ENCODE measurements around the gene BUD13.

Gene BUD13

DNA sequence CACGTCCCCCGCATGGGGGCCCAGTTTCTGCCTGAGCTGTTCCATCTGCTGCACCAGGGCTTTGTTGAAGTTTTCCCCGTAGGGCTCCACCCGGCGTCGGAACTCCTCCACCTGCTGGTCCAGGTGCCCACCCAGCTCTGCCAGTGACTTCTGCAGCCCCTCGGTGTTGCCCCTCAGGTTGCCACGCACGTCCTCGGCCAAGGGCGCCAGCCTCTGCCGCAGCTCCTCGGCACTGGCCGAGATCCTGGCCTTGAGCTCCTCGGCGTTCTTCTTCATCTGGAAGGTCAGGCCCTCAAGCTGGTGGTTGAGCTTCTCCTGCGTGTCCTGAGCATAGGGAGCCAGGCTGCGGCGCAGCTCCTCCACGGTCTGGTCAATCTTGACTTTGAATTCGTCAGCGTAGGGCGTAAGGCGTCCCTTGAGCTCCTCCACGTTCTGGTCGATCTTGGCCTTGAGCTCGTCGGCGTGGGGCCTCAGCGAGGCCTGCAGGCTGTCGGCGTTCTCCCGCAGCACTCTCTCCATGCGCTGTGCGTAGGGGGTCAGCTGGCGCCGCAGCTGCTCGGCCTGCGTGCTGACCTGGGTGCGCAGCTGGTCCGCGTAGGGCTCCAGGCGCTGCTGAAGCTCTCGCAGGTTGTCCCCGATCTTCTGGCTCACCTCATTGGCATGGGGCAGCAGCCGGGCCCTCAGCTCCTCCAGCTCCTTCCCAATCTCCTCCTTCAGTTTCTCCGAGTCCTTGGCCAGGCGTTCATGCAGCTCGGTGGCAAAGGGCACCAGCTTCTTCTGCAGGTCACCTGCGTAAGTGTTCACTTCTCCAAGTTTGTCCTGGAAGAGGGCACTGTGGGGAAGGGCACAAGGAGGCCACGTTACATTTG, 48.5 kb upstream of the BUD13 start:
- POLR2A ChIA-PET, result interaction anchor here (1.2 kb wide), 1 partner anchor 15 kb away, joined by 3 read pairs; no protein-coding TSS in a partner anchor
- CTCF ChIA-PET, result interaction anchor here (0.7 to 1.4 kb wide), 2 partner anchors 30 to 508 kb away, joined by 3 to 7 read pairs; partner anchors contain the start of gene APOA5

DNA sequence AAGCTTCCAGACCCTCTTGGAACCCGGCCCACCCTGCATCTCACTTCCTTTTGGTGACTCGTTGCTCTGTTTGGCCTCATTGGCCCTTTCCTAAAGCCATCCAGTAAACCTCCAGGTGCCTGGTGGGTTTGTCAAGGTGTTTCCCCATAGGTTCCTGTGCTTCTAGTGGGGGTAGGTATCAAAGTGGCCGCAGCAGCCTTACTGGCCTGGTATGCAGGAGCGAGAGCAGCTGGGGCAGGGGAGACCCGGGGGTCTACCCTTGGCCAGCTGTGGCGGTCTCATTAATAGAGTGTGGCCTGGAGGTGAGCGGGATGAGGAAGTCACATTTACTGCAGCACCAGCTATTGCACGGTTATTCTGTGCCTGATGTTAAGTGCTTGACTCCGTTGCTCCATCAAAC, 46.3 kb upstream of the BUD13 start:
- ChIA-PET POLR2A (interaction anchor here (0.6 kb wide), 1 partner anchor 577 kb away, joined by 4 read pairs; no protein-coding TSS in a partner anchor), CTCF (interaction anchor here (1.0 to 1.1 kb wide), 3 partner anchors 11 to 31 kb away, joined by 3 to 4 read pairs (median 4); no protein-coding TSS in a partner anchor)
- no peak for TF ChIP-seq PRDM6 (tag by site-specific recombination; IDR thresholded peaks at IDR 0.05)
- TF ChIP-seq ZNF677 (tag by site-specific recombination; IDR thresholded peaks at IDR 0.05), result no peak
- Histone ChIP-seq H3K4me3 (ENCODE audit: low read depth, low read length) (no peak overlapping the region), H3K4me1 (ENCODE audit: control insufficient read depth, insufficient read depth, low read length) (no peaks in the 10 kb centered on the region), H3K27ac (ENCODE audit: extremely low read depth, low read depth, low read length) (no peak overlapping the region), H3K9me3 (ENCODE audit: control insufficient read depth, insufficient read depth, low read depth, low read length) (no peaks in the 10 kb centered on the region), H3K36me3 (ENCODE audit: control insufficient read depth in 2 of 2, insufficient read depth in 1 of 2, low read length in 2 of 2) (no peaks in the 10 kb centered on the region)

More for the DNA sequence above, 48.5 kb upstream of the BUD13 start:
- H3K4me1 ChIP-seq (ENCODE audit: control insufficient read depth, insufficient read depth, low read length), result no peaks in the 10 kb centered on the region
- TF ChIP-seq GLIS1 (tag by site-specific recombination; IDR thresholded peaks at IDR 0.05) (no peak), ZNF157 (tag by site-specific recombination; IDR thresholded peaks at IDR 0.05) (no peak), KLF10 (tag by site-specific recombination; IDR thresholded peaks at IDR 0.05) (no peak), EGR2 (tag by site-specific recombination; IDR thresholded peaks at IDR 0.05; ENCODE audit: low read depth) (no peak), ZNF670 (tag by site-specific recombination; IDR thresholded peaks at IDR 0.05; ENCODE audit: low read depth) (no peak), OVOL3 (tag by site-specific recombination; IDR thresholded peaks at IDR 0.05) (no peak), SCRT2 (tag by site-specific recombination; IDR thresholded peaks at IDR 0.05) (no peak), ZNF677 (tag by site-specific recombination; IDR thresholded peaks at IDR 0.05) (no peak), WT1 (tag by site-specific recombination; IDR thresholded peaks at IDR 0.05) (no peak), ZNF132 (tag by site-specific recombination; IDR thresholded peaks at IDR 0.05; ENCODE audit: borderline replicate concordance) (no peak), ZNF148 (tag by site-specific recombination; IDR thresholded peaks at IDR 0.05; ENCODE audit: borderline replicate concordance) (no peak), ZNF426 (tag by site-specific recombination; IDR thresholded peaks at IDR 0.05) (no peak), ZNF610 (tag by site-specific recombination; IDR thresholded peaks at IDR 0.05; ENCODE audit: borderline replicate concordance) (no peak), ZNF146 (tag by site-specific recombination; IDR thresholded peaks at IDR 0.05) (no peak), ZNF398 (tag by site-specific recombination; IDR thresholded peaks at IDR 0.05) (no peak), ZNF248 (tag by site-specific recombination; IDR thresholded peaks at IDR 0.05) (no peak)
- TF ChIP-seq, protein P1, sequence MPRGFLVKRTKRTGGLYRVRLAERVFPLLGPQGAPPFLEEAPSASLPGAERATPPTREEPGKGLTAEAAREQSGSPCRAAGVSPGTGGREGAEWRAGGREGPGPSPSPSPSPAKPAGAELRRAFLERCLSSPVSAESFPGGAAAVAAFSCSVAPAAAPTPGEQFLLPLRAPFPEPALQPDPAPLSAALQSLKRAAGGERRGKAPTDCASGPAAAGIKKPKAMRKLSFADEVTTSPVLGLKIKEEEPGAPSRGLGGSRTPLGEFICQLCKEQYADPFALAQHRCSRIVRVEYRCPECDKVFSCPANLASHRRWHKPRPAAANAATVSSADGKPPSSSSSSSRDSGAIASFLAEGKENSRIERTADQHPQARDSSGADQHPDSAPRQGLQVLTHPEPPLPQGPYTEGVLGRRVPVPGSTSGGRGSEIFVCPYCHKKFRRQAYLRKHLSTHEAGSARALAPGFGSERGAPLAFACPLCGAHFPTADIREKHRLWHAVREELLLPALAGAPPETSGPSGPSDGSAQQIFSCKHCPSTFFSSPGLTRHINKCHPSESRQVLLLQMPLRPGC (tag by site-specific recombination; IDR thresholded peaks at IDR 0.05), result no peak
- no peaks in the 10 kb centered on the region for H3K36me3 ChIP-seq (ENCODE audit: control insufficient read depth in 2 of 2, insufficient read depth in 1 of 2, low read length in 2 of 2)
- H3K4me3 ChIP-seq (ENCODE audit: low read depth, low read length), result no peak overlapping the region
- H3K27ac ChIP-seq (ENCODE audit: extremely low read depth, low read depth, low read length), result no peak overlapping the region
- no peaks in the 10 kb centered on the region for H3K9me3 ChIP-seq (ENCODE audit: control insufficient read depth, insufficient read depth, low read depth, low read length)
